Measurements from ENCODE around the gene VAMP4.

GRCh38 chr1:171743081-171743870 is 1.4 kb upstream of the VAMP4 start:
- TF ChIP-seq POLR2AphosphoS5 (IDR thresholded peaks at IDR 0.05; ENCODE audit: low read depth, low read length): no peak
- TF ChIP-seq, protein P1, sequence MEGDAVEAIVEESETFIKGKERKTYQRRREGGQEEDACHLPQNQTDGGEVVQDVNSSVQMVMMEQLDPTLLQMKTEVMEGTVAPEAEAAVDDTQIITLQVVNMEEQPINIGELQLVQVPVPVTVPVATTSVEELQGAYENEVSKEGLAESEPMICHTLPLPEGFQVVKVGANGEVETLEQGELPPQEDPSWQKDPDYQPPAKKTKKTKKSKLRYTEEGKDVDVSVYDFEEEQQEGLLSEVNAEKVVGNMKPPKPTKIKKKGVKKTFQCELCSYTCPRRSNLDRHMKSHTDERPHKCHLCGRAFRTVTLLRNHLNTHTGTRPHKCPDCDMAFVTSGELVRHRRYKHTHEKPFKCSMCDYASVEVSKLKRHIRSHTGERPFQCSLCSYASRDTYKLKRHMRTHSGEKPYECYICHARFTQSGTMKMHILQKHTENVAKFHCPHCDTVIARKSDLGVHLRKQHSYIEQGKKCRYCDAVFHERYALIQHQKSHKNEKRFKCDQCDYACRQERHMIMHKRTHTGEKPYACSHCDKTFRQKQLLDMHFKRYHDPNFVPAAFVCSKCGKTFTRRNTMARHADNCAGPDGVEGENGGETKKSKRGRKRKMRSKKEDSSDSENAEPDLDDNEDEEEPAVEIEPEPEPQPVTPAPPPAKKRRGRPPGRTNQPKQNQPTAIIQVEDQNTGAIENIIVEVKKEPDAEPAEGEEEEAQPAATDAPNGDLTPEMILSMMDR (IDR thresholded peaks at IDR 0.05): no peak
